Activated effector memory CD4-positive, alpha-beta T cell treated with Interleukin-2 at 50 U/mL for 16 hours (primary cell): ENCODE results near the gene ACACA.
"Not testable (repeated sequence)": the region's sequence is repeated elsewhere in the genome, so short reads cannot be mapped to it uniquely, and the experiment has no call there.

Experiments
- DNase-seq: peaks from one replicate; pipeline ENCODE4 v3.0.0-alpha.2; 2020

The ACACA gene

DNA sequence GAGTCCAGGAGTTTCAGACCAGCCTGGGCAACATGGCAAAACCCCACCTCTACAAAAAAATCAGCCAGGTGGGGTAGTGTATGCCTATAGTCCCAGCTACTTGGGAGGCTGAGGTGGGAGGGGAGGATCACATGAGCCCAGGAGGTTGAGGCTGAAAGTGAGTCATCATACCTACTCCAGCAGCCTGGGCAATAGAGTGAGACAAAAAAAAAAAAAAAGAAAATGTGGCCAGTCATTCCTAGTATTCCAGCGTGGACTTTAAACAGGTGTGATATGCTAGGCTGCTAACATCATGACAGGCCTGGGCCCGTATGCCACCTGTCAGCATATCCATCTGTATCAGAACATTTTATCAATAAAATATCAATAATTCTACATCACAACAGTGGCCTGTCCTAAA, 314.6 kb downstream of the ACACA start:
- no peak for DNase-seq

- no peak for DNase-seq
These were observed 315.7 kb downstream of the ACACA start for GRCh38 chr17:37090941-37091340.

DNA sequence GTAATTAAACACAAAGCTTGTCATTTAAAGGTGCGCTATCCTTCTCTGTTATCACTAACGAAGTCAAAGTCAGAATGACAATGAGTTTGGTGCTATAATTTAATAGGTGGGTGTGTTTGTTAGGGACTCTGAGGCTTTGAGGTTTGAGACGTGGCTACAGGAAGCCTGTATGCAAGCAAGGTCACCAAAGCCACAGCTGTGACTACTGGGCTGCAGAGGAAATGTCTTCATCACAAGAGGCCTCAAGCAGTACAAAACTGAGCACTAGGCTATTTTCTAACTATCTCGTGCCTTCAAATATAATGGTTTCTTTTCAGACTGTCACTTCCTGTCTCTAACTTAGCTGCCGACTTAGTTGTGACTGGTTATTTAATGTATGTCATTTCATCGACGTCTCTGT, 316.7 kb downstream of the ACACA start:
- DNase-seq: peak; percentile 41

DNA sequence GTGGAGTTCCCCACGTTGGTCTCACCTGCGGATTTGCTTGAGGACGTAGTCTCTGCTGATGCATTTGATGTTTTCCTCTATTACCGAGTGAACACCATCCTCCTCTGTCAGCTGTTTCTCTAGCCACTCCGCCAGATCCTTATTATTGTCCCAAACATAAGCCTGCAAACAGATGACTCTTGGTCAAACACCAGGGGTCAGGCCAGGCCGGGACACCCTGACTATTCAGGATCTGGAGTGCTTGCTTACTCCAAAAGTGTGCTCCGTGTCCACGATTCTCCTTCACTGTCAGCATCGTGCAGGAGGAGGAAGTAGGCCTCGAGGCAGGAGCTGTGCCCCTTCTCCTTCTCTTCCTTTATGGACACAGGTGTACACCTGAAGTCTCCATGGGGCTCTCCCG, 317.7 kb downstream of the ACACA start:
- DNase-seq: no peak

DNA sequence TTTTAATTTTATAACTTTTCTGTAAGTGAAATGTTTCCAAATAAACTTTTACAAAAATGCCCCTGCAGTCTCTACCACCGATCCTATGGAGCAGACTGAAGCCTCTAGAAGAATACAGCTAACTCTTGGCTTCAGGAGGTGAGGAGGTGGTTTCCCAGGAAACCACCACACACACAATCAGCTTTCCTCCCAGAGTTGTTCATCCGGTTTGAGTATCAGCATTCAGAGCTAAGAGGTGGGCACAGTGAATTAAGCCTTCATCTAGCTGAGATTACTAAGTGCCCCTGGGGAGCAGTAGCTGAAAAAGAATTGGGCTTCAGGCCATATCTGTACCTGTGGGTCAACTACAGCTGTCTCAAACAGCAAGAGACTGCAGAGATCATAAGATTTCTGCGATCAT, 318.2 kb downstream of the ACACA start:
- DNase-seq: no peak

DNA sequence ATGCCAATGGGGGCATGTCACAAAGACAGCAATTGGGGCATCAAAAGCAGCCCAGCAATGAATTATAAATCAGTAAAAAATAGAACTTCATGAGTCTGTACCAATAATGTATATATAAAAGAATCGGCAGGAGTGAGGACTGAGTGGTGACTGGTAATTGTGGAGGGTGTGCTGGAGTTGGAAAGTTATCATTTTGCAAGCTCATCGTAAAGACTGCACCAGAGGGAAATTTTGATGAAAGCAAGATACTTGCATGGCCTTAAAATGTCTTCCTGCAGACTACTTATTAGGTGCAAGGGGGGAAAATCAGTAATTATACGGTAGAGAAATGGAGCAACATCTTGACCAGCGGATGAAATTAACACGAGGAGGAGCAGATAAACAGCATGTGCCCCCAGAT, 319.0 kb downstream of the ACACA start:
- no peak for DNase-seq

- no peak for DNase-seq
These were observed 319.7 kb downstream of the ACACA start for GRCh38 chr17:37086948-37087347.

DNA sequence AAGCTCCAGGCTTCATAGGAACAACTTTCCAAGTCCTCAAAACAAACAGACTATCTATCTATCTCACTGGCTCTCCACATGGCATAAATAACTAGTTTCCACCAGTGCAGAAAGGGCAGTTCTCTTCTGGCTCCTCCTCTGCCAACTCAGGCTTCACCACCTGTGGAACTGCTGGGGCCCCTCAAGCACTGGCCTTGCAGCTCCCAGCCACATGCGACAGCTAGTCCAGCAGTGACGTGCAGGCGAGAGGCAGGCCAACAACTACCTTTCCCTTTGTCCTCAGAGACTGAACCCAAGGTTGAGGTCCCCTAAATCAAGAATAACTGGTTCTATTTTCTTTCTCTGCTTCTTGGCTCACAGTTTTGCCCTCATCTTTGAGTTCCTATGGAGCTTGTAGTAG, 320.3 kb downstream of the ACACA start:
- no peak for DNase-seq

- no peak for DNase-seq
These were observed 322.3 kb downstream of the ACACA start for GRCh38 chr17:37084372-37084771.

GRCh38 chr17:37083456-37083855, 323.2 kb downstream of the ACACA start:
- no peak for DNase-seq

GRCh38 chr17:37082985-37083384, 323.7 kb downstream of the ACACA start:
- no peak for DNase-seq

- no peak for DNase-seq
These were observed 324.2 kb downstream of the ACACA start for GRCh38 chr17:37082311-37082860.

GRCh38 chr17:37081287-37081686, 325.3 kb downstream of the ACACA start:
- DNase-seq: no peak

DNA sequence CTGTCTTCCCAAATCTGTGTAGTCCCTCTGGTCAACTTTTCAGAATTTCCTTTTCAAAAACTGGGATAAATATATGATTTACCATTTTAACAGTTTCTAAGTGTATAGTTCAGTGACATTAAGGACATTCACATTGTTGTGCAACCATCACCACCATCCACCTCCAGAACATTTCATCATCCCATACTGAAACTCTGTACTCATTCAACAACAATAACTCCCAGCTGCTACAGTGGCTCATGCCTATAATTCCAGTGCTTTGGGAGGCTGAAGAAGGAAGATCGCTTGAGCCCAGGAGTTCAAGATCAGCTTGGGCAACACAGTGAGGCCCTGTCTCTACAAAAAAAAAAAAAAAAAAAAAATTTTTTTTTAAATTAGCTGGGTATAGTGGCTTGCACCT, 326.9 kb downstream of the ACACA start:
- no peak for DNase-seq

GRCh38 chr17:37079065-37079708, 327.4 kb downstream of the ACACA start:
- DNase-seq: no peak

DNA sequence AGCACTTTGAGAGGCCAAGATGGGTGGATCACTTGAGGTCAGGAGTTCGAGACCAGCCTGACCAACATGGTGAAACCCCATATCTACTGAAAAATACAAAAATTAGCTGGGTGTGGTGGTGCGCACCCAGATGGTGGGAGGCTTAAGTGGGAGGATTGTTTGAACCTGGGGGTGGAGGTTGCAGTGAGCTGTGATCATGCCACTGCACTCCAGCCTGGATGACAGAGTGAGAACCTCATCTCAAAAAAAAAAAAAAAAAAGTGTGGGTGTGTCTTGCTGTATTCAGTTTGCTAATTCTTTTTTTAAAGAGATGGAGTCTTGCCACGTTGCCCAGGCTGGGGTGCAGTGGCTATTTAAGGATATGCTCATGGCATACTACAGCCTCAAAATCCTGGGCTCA, 333.2 kb downstream of the ACACA start:
- DNase-seq: not testable (repeated sequence)

DNA sequence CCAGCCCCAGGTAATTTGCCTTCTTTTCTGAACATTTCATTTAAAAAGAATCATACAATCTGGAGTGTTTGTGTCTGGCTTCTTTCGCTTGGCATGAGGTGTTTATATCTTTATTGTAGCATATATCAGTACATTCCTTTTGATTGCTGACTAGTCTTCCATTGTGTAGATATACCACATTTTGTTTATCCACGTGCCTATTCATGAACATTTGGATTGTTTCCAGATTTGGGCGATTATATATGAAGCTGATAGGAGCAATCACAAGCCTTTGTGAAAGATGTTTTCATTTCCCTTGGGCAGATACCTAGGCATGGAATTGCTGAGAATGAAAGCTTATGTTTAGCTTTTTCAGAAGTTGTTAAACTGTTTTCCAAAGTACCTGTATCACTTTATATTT, 337.5 kb downstream of the ACACA start:
- no peak for DNase-seq

GRCh38 chr17:37068266-37068665, 338.4 kb downstream of the ACACA start:
- DNase-seq: no peak

- DNase-seq: no peak
These were observed 339.0 kb downstream of the ACACA start for GRCh38 chr17:37067555-37068111.

- DNase-seq: no peak
These were observed 340.0 kb downstream of the ACACA start for GRCh38 chr17:37066322-37067255.

DNA sequence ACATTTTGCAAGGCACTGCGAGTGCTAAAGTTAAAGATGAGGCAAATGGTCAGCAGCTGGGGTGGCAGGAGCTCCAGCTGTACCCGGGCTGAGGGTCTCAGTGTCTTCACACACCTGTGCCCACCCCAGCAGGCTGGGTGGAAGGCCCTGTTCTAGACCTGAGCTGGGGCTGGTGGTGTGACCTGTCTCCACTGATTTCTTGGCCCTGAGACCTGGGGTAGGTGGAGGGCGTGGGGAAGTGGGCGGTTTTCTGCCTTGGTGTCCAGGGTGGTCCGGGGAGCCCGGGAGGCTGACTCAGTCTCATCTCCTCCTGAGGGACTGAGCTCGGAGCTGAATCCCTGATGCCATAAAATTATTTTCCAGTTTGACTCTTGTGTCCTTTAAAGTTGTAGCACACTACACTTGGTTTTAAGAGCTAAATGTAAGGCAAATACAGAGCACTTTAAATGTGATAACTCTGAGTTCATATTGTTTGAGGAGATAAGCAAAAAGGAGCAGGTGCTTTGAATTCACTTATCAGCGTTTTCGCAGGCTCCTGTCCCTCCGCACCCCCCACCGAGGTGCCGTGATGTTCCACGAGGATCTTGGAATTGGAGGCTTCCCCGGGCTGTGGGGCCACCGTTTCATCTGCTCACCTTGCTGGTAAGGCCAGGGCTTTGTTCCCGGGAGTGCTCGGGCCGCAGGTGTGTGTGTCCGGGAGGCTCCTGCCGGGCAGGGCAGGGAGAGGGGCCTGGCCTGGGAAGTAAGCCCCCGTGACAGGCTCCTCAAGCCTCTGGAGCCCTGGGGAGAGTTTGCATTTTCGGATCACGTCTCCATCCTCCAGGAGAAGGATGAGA, 340.9 kb downstream of the ACACA start:
- no peak for DNase-seq

- no peak for DNase-seq
These were observed 341.7 kb downstream of the ACACA start for GRCh38 chr17:37064956-37065355.

DNA sequence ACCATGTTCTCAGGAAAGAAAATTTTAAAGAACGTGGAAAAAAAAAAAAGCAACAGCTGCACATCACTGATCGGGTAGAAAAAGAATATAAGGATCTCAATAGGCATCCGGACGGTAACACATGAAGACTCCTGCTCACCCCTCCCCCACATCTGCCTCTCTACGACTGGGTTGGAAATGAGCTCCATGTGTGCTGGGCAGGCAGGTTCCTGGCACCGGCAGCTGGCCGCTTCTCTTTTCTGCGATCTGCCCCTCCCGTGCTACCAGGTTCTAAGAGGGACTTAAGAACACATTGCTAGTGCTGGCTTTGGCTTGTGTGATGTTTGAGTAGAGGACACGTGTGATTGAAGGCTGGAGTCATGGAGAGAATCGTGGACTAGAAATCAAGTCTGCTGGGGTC, 342.4 kb downstream of the ACACA start:
- no peak for DNase-seq
